Measurements from ENCODE around the gene PPP1CB. TPM values are rescaled to one million over a fixed set of nuclear protein-coding genes. Genes with fewer than 3 reads are reported as not detected.
"Not testable (repeated sequence)": the region's sequence is repeated elsewhere in the genome, so short reads cannot be mapped to it uniquely, and the experiment has no call there.

Gene PPP1CB
- polyA plus RNA-seq, 2 donors: 104 to 140 TPM

- Histone ChIP-seq H3K9me3 (ENCODE audit: control insufficient read depth in 2 of 2, insufficient read depth in 1 of 2, low read depth in 1 of 2, low read length in 1 of 2) (no peaks in the 10 kb centered on the region), H3K27me3 (ENCODE audit: control insufficient read depth in 1 of 2, insufficient read depth in 2 of 2, low read length in 2 of 2) (no peaks in the 10 kb centered on the region), H3K27ac (ENCODE audit: low read depth in 2 of 2, low read length in 1 of 2) (peak overlapping the region; percentile 2 to 61), H3K36me3 (ENCODE audit: control insufficient read depth in 2 of 2, insufficient read depth in 2 of 2, low read length in 1 of 2) (no peaks in the 10 kb centered on the region), H3K4me3 (ENCODE audit: low read depth in 1 of 2, low read length in 2 of 2) (no peak overlapping the region), H3K4me1 (ENCODE audit: control insufficient read depth in 2 of 2, insufficient read depth in 2 of 2, low read length in 1 of 2) (no peaks in the 10 kb centered on the region)
- WGBS, 2 donors: 31 to 49% methylated on average over 3 of the region's 3 CpGs
Measured at GRCh38 chr2:28736034-28736433, 15.6 kb upstream of the PPP1CB start.

- H3K9me3 ChIP-seq (ENCODE audit: control insufficient read depth in 2 of 2, insufficient read depth in 1 of 2, low read depth in 1 of 2, low read length in 1 of 2): no peaks in the 10 kb centered on the region
- whole genome bisulfite sequencing, 2 donors: 93 to 100% methylated on average over 1 of the region's 1 CpG
Measured at GRCh38 chr2:28737655-28738054, 14.0 kb upstream of the PPP1CB start.

GRCh38 chr2:28742619-28743018 lies 9.0 kb upstream of the PPP1CB start:
- not testable (repeated sequence) for H3K4me1 ChIP-seq (ENCODE audit: control insufficient read depth in 2 of 2, insufficient read depth in 2 of 2, low read length in 1 of 2); H3K4me3 ChIP-seq (ENCODE audit: low read depth in 1 of 2, low read length in 2 of 2)
- WGBS, 2 donors: 96 to 99% methylated on average over 6 of the region's 6 CpGs

More at GRCh38 chr2:28737655-28738054, 14.0 kb upstream of the PPP1CB start:
- no peak overlapping the region for H3K27ac ChIP-seq (ENCODE audit: low read depth in 2 of 2, low read length in 1 of 2)
- H3K27me3 ChIP-seq (ENCODE audit: control insufficient read depth in 1 of 2, insufficient read depth in 2 of 2, low read length in 2 of 2): no peaks in the 10 kb centered on the region
- H3K36me3 ChIP-seq (ENCODE audit: control insufficient read depth in 2 of 2, insufficient read depth in 2 of 2, low read length in 1 of 2): no peaks in the 10 kb centered on the region
- no peak overlapping the region for H3K4me3 ChIP-seq (ENCODE audit: low read depth in 1 of 2, low read length in 2 of 2)
- no peaks in the 10 kb centered on the region for H3K4me1 ChIP-seq (ENCODE audit: control insufficient read depth in 2 of 2, insufficient read depth in 2 of 2, low read length in 1 of 2)

GRCh38 chr2:28745225-28745624 lies 6.4 kb upstream of the PPP1CB start:
- Histone ChIP-seq H3K9me3 (ENCODE audit: control insufficient read depth in 2 of 2, insufficient read depth in 1 of 2, low read depth in 1 of 2, low read length in 1 of 2) (no peaks in the 10 kb centered on the region), H3K27me3 (ENCODE audit: control insufficient read depth in 1 of 2, insufficient read depth in 2 of 2, low read length in 2 of 2) (no peaks in the 10 kb centered on the region), H3K36me3 (ENCODE audit: control insufficient read depth in 2 of 2, insufficient read depth in 2 of 2, low read length in 1 of 2) (no peaks in the 10 kb centered on the region), H3K4me3 (ENCODE audit: low read depth in 1 of 2, low read length in 2 of 2) (no peak overlapping the region), H3K27ac (ENCODE audit: low read depth in 2 of 2, low read length in 1 of 2) (no peak overlapping the region), H3K4me1 (ENCODE audit: control insufficient read depth in 2 of 2, insufficient read depth in 2 of 2, low read length in 1 of 2) (no peaks in the 10 kb centered on the region)
- WGBS, 2 donors: 76% methylated on average over 2 of the region's 2 CpGs

More at GRCh38 chr2:28742619-28743018, 9.0 kb upstream of the PPP1CB start:
- H3K27me3 ChIP-seq (ENCODE audit: control insufficient read depth in 1 of 2, insufficient read depth in 2 of 2, low read length in 2 of 2); H3K27ac ChIP-seq (ENCODE audit: low read depth in 2 of 2, low read length in 1 of 2); H3K36me3 ChIP-seq (ENCODE audit: control insufficient read depth in 2 of 2, insufficient read depth in 2 of 2, low read length in 1 of 2); H3K9me3 ChIP-seq (ENCODE audit: control insufficient read depth in 2 of 2, insufficient read depth in 1 of 2, low read depth in 1 of 2, low read length in 1 of 2): not testable (repeated sequence)

- H3K4me3 ChIP-seq (ENCODE audit: low read depth in 1 of 2, low read length in 2 of 2): no peak overlapping the region
- H3K27ac ChIP-seq (ENCODE audit: low read depth in 2 of 2, low read length in 1 of 2): no peak overlapping the region
- no peaks in the 10 kb centered on the region for H3K9me3 ChIP-seq (ENCODE audit: control insufficient read depth in 2 of 2, insufficient read depth in 1 of 2, low read depth in 1 of 2, low read length in 1 of 2)
- H3K4me1 ChIP-seq (ENCODE audit: control insufficient read depth in 2 of 2, insufficient read depth in 2 of 2, low read length in 1 of 2): no peaks in the 10 kb centered on the region
- WGBS, 2 donors: 79 to 85% methylated on average over 4 of the region's 4 CpGs
- H3K36me3 ChIP-seq (ENCODE audit: control insufficient read depth in 2 of 2, insufficient read depth in 2 of 2, low read length in 1 of 2): no peaks in the 10 kb centered on the region
- H3K27me3 ChIP-seq (ENCODE audit: control insufficient read depth in 1 of 2, insufficient read depth in 2 of 2, low read length in 2 of 2): no peaks in the 10 kb centered on the region
Measured at GRCh38 chr2:28745876-28746275, 5.8 kb upstream of the PPP1CB start.

GRCh38 chr2:28746429-28747111 lies 5.1 kb upstream of the PPP1CB start:
- H3K36me3 ChIP-seq (ENCODE audit: control insufficient read depth in 2 of 2, insufficient read depth in 2 of 2, low read length in 1 of 2): no peaks in the 10 kb centered on the region
- H3K9me3 ChIP-seq (ENCODE audit: control insufficient read depth in 2 of 2, insufficient read depth in 1 of 2, low read depth in 1 of 2, low read length in 1 of 2): no peaks in the 10 kb centered on the region
- no peaks in the 10 kb centered on the region for H3K4me1 ChIP-seq (ENCODE audit: control insufficient read depth in 2 of 2, insufficient read depth in 2 of 2, low read length in 1 of 2)
- H3K27ac ChIP-seq (ENCODE audit: low read depth in 2 of 2, low read length in 1 of 2): no peak overlapping the region
- H3K27me3 ChIP-seq (ENCODE audit: control insufficient read depth in 1 of 2, insufficient read depth in 2 of 2, low read length in 2 of 2): no peaks in the 10 kb centered on the region
- WGBS, 2 donors: 84 to 86% methylated on average over 3 of the region's 3 CpGs
- H3K4me3 ChIP-seq (ENCODE audit: low read depth in 1 of 2, low read length in 2 of 2): no peak overlapping the region

GRCh38 chr2:28747714-28748113 lies 3.9 kb upstream of the PPP1CB start:
- Histone ChIP-seq H3K4me3 (ENCODE audit: low read depth in 1 of 2, low read length in 2 of 2) (no peak overlapping the region), H3K4me1 (ENCODE audit: control insufficient read depth in 2 of 2, insufficient read depth in 2 of 2, low read length in 1 of 2) (no peaks in the 10 kb centered on the region), H3K27ac (ENCODE audit: low read depth in 2 of 2, low read length in 1 of 2) (peak overlapping the region in 1 of 2 donors; percentile 10), H3K36me3 (ENCODE audit: control insufficient read depth in 2 of 2, insufficient read depth in 2 of 2, low read length in 1 of 2) (no peaks in the 10 kb centered on the region), H3K9me3 (ENCODE audit: control insufficient read depth in 2 of 2, insufficient read depth in 1 of 2, low read depth in 1 of 2, low read length in 1 of 2) (no peaks in the 10 kb centered on the region), H3K27me3 (ENCODE audit: control insufficient read depth in 1 of 2, insufficient read depth in 2 of 2, low read length in 2 of 2) (no peaks in the 10 kb centered on the region)
- 93 to 98% methylated on average over 1 of the region's 1 CpG for WGBS, 2 donors

GRCh38 chr2:28748176-28748575 lies 3.5 kb upstream of the PPP1CB start:
- no peaks in the 10 kb centered on the region for H3K9me3 ChIP-seq (ENCODE audit: control insufficient read depth in 2 of 2, insufficient read depth in 1 of 2, low read depth in 1 of 2, low read length in 1 of 2)
- 88 to 90% methylated on average over 2 of the region's 2 CpGs for WGBS, 2 donors
- H3K4me3 ChIP-seq (ENCODE audit: low read depth in 1 of 2, low read length in 2 of 2): no peak overlapping the region
- no peaks in the 10 kb centered on the region for H3K4me1 ChIP-seq (ENCODE audit: control insufficient read depth in 2 of 2, insufficient read depth in 2 of 2, low read length in 1 of 2)
- H3K36me3 ChIP-seq (ENCODE audit: control insufficient read depth in 2 of 2, insufficient read depth in 2 of 2, low read length in 1 of 2): no peaks in the 10 kb centered on the region
- no peaks in the 10 kb centered on the region for H3K27me3 ChIP-seq (ENCODE audit: control insufficient read depth in 1 of 2, insufficient read depth in 2 of 2, low read length in 2 of 2)
- no peak overlapping the region for H3K27ac ChIP-seq (ENCODE audit: low read depth in 2 of 2, low read length in 1 of 2)

- Histone ChIP-seq H3K27me3 (ENCODE audit: control insufficient read depth in 1 of 2, insufficient read depth in 2 of 2, low read length in 2 of 2) (no peaks in the 10 kb centered on the region), H3K9me3 (ENCODE audit: control insufficient read depth in 2 of 2, insufficient read depth in 1 of 2, low read depth in 1 of 2, low read length in 1 of 2) (no peaks in the 10 kb centered on the region), H3K4me1 (ENCODE audit: control insufficient read depth in 2 of 2, insufficient read depth in 2 of 2, low read length in 1 of 2) (no peaks in the 10 kb centered on the region), H3K27ac (ENCODE audit: low read depth in 2 of 2, low read length in 1 of 2) (peak overlapping the region in 1 of 2 donors; percentile 0), H3K4me3 (ENCODE audit: low read depth in 1 of 2, low read length in 2 of 2) (no peak overlapping the region), H3K36me3 (ENCODE audit: control insufficient read depth in 2 of 2, insufficient read depth in 2 of 2, low read length in 1 of 2) (no peaks in the 10 kb centered on the region)
- WGBS, 2 donors: 97 to 98% methylated on average over 1 of the region's 1 CpG
Measured at GRCh38 chr2:28748941-28749340, 2.7 kb upstream of the PPP1CB start.

- no peaks in the 10 kb centered on the region for H3K36me3 ChIP-seq (ENCODE audit: control insufficient read depth in 2 of 2, insufficient read depth in 2 of 2, low read length in 1 of 2)
- WGBS, 2 donors: 95 to 96% methylated on average over 6 of the region's 6 CpGs
- peak overlapping the region in 1 of 2 donors; percentile 56 for H3K27ac ChIP-seq (ENCODE audit: low read depth in 2 of 2, low read length in 1 of 2)
- H3K9me3 ChIP-seq (ENCODE audit: control insufficient read depth in 2 of 2, insufficient read depth in 1 of 2, low read depth in 1 of 2, low read length in 1 of 2): no peaks in the 10 kb centered on the region
- no peaks in the 10 kb centered on the region for H3K27me3 ChIP-seq (ENCODE audit: control insufficient read depth in 1 of 2, insufficient read depth in 2 of 2, low read length in 2 of 2)
- H3K4me3 ChIP-seq (ENCODE audit: low read depth in 1 of 2, low read length in 2 of 2): no peak overlapping the region
- no peaks in the 10 kb centered on the region for H3K4me1 ChIP-seq (ENCODE audit: control insufficient read depth in 2 of 2, insufficient read depth in 2 of 2, low read length in 1 of 2)
Measured at GRCh38 chr2:28749526-28749925, 2.1 kb upstream of the PPP1CB start.

Measured in esophagus (tissue), 2 donors.